HFF-Myc (cell line): ENCODE measurements around the gene ZNF705A.
"Not testable (repeated sequence)": the region's sequence is repeated elsewhere in the genome, so short reads cannot be mapped to it uniquely, and the experiment has no call there.

ENCODE experiments used
- DNase-seq: peaks from one replicate; pipeline ENCODE4 v3.0.0-alpha.2; 2011; ENCODE audit warnings: low read depth; ENCODE audit errors: extremely low read depth
- H3K4me3 ChIP-seq: replicated peaks from 2 replicates; pipeline ENCODE4 v1.5.1; 2011; ENCODE audit warnings: low read depth, mild to moderate bottlenecking, control low read depth, low read length
- CTCF ChIP-seq: IDR thresholded peaks from 2 replicates; pipeline ENCODE4 v1.5.1; 2012; ENCODE audit warnings: mild to moderate bottlenecking, low read depth, low read length, control low read depth; ENCODE audit errors: missing control alignments

The ZNF705A gene

GRCh38 chr12:8179989-8180585 lies 23.3 kb downstream of the ZNF705A start:
- DNase-seq, result peak; percentile 42
- peak overlapping the region; percentile 52 for H3K4me3 ChIP-seq
- TF ChIP-seq CTCF, result peak; percentile 69

GRCh38 chr12:8181271-8181670 lies 24.5 kb downstream of the ZNF705A start:
- not testable (repeated sequence) for H3K4me3 ChIP-seq, DNase-seq

- DNase-seq, H3K4me3 ChIP-seq: not testable (repeated sequence)
These were observed 26.1 kb downstream of the ZNF705A start for GRCh38 chr12:8182923-8183322.

GRCh38 chr12:8183346-8183745 lies 26.5 kb downstream of the ZNF705A start:
- not testable (repeated sequence) for H3K4me3 ChIP-seq, DNase-seq

- DNase-seq, H3K4me3 ChIP-seq: not testable (repeated sequence)
These were observed 27.4 kb downstream of the ZNF705A start for GRCh38 chr12:8184206-8184605.

GRCh38 chr12:8188088-8188487 lies 31.3 kb downstream of the ZNF705A start:
- DNase-seq, result not testable (repeated sequence)

GRCh38 chr12:8197685-8198308 lies 41.0 kb downstream of the ZNF705A start:
- DNase-seq, H3K4me3 ChIP-seq: not testable (repeated sequence)

More at GRCh38 chr12:8188088-8188487, 31.3 kb downstream of the ZNF705A start:
- not testable (repeated sequence) for H3K4me3 ChIP-seq

- not testable (repeated sequence) for H3K4me3 ChIP-seq, DNase-seq
These were observed 62.0 kb downstream of the ZNF705A start for GRCh38 chr12:8218711-8219382.

- not testable (repeated sequence) for H3K4me3 ChIP-seq, DNase-seq
These were observed 64.6 kb downstream of the ZNF705A start for GRCh38 chr12:8221375-8221774.

GRCh38 chr12:8221844-8222243 lies 65.0 kb downstream of the ZNF705A start:
- H3K4me3 ChIP-seq, DNase-seq: not testable (repeated sequence)

- H3K4me3 ChIP-seq, result not testable (repeated sequence)
These were observed 65.5 kb downstream of the ZNF705A start for GRCh38 chr12:8222303-8222702.

GRCh38 chr12:8223646-8224045 lies 66.8 kb downstream of the ZNF705A start:
- not testable (repeated sequence) for H3K4me3 ChIP-seq, DNase-seq

More at GRCh38 chr12:8222303-8222702, 65.5 kb downstream of the ZNF705A start:
- DNase-seq, result not testable (repeated sequence)

GRCh38 chr12:8224782-8225181 lies 68.0 kb downstream of the ZNF705A start:
- not testable (repeated sequence) for DNase-seq, H3K4me3 ChIP-seq
